ENCODE results near the gene RAB20.

- TF ChIP-seq ELF4 (IDR thresholded peaks at IDR 0.05) (no peak), FOXK2 (IDR thresholded peaks at IDR 0.05) (no peak), BHLHE40 (IDR thresholded peaks at IDR 0.05; ENCODE audit: borderline replicate concordance) (no peak)
Observed at GRCh38 chr13:110563463-110563774, 1.9 kb upstream of the RAB20 start.
